ENCODE data around the gene MTG1.

DNA sequence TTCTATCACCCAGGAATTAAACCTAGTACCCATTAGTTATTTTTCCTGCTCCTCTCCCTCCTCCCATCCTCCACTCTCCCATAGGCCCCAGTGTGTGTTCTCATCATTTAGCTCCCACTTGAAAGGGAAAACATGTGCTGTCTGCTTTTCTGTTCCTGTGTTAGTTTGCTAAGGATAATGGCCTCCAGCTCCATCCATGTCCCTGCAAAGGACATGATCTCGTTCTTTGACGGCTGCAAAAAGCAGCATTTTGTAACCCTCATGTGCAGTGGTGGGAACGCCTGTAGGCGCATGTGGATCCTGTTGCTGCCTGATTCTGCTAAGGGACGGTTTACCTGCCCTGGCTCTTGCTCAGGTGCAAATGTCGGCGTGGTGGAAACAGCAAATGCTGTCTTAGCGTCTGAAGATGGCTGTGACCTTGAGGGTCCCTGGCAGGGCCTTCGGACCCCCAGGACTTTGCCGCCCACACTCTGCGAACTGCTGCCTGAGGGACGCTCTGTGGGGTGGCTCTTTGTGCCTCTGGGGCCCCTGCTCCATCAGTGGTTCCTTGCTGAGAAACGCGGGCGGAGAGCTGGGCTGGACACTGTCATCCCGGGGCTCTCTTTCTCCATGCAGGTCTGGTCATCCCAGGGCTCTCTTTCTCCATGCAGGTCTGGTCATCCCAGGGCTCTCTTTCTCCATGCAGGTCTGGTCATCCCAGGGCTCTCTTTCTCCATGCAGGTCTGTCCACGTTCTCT lies 5.6 kb upstream of the MTG1 start:
- TF ChIP-seq, protein P1, sequence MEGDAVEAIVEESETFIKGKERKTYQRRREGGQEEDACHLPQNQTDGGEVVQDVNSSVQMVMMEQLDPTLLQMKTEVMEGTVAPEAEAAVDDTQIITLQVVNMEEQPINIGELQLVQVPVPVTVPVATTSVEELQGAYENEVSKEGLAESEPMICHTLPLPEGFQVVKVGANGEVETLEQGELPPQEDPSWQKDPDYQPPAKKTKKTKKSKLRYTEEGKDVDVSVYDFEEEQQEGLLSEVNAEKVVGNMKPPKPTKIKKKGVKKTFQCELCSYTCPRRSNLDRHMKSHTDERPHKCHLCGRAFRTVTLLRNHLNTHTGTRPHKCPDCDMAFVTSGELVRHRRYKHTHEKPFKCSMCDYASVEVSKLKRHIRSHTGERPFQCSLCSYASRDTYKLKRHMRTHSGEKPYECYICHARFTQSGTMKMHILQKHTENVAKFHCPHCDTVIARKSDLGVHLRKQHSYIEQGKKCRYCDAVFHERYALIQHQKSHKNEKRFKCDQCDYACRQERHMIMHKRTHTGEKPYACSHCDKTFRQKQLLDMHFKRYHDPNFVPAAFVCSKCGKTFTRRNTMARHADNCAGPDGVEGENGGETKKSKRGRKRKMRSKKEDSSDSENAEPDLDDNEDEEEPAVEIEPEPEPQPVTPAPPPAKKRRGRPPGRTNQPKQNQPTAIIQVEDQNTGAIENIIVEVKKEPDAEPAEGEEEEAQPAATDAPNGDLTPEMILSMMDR (conservative IDR thresholded peaks at IDR 0.05): no peak
- TF ChIP-seq ZFX (IDR thresholded peaks at IDR 0.05): no peak
